ENCODE data around the gene THRAP3.

DNA sequence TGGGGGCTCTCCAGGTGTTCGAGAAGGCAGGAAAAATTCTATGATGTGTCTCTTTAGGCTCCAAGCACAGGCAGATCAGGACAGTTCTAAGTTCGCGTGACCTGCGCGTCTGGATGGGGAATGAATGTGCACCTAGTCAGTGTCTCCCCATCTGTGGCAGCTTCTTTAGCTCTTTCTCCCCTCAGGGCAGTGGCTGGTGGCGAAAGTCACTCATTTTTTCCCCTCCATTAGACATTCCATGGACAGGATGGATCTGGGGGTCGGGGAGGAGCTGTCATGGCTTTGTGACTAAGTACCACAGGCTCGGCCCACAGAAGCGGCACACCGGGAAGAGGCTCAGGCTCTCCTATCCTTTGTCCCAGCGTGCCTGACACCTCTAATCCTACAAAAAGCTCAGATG is 130.2 kb downstream of the THRAP3 start:
- TF ChIP-seq, protein P1, sequence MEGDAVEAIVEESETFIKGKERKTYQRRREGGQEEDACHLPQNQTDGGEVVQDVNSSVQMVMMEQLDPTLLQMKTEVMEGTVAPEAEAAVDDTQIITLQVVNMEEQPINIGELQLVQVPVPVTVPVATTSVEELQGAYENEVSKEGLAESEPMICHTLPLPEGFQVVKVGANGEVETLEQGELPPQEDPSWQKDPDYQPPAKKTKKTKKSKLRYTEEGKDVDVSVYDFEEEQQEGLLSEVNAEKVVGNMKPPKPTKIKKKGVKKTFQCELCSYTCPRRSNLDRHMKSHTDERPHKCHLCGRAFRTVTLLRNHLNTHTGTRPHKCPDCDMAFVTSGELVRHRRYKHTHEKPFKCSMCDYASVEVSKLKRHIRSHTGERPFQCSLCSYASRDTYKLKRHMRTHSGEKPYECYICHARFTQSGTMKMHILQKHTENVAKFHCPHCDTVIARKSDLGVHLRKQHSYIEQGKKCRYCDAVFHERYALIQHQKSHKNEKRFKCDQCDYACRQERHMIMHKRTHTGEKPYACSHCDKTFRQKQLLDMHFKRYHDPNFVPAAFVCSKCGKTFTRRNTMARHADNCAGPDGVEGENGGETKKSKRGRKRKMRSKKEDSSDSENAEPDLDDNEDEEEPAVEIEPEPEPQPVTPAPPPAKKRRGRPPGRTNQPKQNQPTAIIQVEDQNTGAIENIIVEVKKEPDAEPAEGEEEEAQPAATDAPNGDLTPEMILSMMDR (IDR thresholded peaks at IDR 0.05; ENCODE audit: extremely low read depth in 1 of 2, insufficient read depth in 1 of 2, low read depth in 1 of 2, low read length in 2 of 2) = no peak
- TF ChIP-seq FOS (IDR thresholded peaks at IDR 0.05; ENCODE audit: borderline replicate concordance, insufficient read depth, low read length) (no peak), POLR2A (IDR thresholded peaks at IDR 0.05; ENCODE audit: low read depth, low read length) (no peak)
